Activated effector memory CD4-positive, alpha-beta T cell treated with anti-CD3 and anti-CD28 coated beads, Interleukin-2, amount 50 U/mL, for 16 hours (primary cell): ENCODE data around the gene SOCS4.
"Not testable (repeated sequence)": the region's sequence is repeated elsewhere in the genome, so short reads cannot be mapped to it uniquely, and the experiment has no call there.

Experiments
- DNase-seq: peaks from one replicate; pipeline ENCODE4 v3.0.0-alpha.2; 2020

The SOCS4 gene

DNA sequence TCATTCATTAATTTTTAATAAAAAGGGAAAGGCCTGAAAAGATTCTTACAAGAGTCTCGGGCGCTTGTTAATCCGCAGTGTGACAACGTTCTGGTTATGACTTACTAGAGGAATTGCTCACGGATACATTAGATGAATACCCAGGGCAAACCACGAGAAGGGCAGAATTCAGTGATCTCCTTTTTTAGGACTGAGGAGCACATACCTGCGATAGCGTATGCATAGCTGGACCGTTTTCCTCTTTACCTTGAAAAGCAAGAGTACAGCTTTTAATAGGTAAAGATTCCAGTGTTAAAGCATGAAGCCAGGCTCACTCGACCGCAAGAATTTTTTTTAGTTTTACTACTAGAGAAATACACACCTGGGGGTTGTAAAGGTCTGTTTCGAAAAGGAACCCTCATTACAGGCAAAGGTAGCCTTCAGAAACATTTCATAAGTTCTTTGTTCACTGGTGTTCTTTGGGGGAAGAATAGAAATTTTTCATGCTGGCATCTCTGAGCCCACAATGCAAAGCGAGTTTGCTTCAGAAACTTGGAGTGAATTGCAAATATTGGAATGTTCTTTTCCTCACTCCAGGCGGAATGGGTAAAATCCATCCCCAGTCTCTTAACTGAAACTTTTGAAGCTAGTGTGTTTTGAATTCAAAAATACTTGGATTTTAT, 25.4 kb downstream of the SOCS4 start:
- no peak for DNase-seq

DNA sequence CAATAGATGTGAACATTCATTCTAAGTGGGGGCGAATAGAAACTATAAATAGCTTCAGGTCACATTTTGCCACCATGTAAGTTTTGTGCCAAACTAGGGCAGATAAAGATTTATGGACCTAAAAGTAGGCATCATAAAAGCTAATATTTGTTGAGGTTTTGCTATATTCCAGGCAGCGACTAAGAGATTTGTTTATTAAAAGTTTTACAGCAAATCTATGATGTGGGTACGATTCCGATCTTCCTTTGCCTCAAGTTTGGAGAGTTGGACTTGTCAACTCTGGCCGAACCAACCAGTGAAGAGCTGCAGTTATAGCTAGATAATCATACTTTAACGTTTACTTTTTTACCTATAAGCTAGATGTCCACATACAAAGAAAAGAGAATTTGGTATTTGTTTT, 26.0 kb downstream of the SOCS4 start:
- no peak for DNase-seq

DNA sequence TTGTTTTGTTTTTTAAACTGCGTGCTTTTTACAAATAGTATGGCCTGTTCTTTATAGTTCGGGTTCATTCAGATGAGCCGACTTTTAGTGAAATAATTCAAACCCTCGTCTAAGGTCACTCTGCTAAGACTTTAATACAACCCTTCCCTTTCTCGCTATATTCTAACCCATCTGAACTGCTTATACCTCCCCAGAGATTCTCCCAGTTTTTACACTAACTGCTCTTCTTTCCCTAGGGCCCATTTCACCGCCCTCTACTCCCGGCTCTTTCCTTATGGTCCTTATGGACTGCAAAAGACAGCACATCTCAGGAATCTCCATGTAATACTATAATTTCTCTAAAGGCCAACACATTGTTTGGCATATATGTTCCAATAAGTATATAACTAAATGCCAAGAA, 26.5 kb downstream of the SOCS4 start:
- no peak for DNase-seq

DNA sequence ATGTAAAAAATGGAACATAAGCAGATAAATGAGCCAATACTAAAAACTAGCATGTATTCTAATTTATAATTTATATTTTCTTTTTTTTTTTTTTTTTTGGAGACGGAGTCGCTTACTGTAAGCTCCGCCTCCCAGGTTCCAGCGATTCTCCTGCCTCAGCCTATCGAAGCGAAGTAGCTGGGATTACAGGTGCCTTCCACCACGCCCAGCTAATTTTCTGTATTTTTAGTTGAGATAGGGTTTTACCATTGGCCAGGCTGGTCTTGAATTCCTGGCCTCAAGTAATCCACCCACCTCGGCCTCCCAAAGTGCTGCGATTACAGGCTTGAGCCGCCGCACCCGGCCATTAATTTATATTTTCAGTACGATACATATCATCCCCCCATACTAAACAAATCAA, 27.1 kb downstream of the SOCS4 start:
- no peak for DNase-seq

DNA sequence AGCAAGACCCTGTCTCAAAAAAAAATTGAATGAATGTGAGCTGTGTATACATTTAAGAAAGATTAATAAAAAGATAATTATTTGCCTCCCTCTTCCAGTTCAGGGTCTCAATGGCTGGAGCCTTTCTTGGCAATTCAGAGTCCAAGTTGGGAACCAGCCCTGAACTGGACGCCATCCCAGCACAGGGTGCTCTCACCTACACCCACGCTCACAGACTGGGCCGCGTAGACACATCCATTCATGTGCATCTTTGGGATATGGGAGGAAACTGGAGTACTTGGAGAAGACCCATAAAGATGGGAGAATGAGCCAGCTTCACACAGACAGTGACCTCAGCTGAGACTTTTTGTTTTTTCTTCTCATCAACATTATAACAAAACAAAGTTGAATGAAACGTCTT, 30.9 kb downstream of the SOCS4 start:
- no peak for DNase-seq

DNA sequence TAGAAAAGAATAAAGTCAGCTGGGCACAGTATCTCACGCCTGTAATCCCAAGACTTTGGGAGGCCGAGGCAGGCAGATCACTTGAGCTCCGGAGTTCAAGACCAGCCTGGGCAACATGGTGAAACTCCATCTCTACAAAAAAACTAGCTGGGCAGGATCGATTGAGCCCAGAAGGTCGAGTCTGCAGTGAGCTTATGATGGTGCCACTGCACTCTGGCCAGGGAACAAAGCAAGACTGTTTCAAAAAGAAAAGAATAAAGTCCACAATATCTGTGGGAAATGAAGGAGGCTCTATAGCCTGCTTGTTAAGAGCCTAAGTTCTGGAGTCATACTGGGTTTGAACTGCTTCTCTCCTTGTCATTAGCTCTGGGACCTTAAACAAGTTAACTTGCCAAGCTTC, 32.3 kb downstream of the SOCS4 start:
- no peak for DNase-seq

DNA sequence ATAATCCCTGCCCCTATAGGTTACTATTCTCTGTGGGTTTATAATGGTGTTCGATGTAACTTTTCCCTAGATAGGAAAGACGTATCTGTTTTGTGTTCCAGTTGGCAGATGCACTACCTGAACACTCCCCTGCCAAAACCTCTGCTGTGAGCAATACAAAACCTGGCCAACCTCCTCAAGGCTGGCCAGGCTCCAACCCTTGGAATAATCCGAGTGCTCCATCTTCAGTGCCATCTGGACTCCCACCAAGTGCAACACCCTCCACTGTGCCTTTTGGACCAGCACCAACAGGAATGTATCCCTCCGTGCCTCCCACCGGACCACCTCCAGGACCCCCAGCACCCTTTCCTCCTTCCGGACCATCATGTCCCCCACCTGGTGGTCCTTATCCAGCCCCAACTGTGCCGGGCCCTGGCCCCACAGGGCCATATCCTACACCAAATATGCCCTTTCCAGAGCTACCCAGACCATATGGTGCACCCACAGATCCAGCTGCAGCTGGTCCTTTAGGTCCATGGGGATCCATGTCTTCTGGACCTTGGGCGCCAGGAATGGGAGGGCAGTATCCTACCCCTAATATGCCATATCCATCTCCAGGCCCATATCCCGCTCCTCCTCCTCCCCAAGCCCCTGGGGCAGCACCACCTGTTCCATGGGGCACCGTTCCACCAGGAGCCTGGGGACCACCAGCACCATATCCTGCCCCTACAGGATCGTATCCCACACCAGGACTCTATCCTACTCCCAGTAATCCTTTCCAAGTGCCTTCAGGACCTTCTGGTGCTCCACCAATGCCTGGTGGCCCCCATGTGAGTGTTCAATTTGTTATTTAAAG, 35.7 kb downstream of the SOCS4 start:
- DNase-seq: no peak

DNA sequence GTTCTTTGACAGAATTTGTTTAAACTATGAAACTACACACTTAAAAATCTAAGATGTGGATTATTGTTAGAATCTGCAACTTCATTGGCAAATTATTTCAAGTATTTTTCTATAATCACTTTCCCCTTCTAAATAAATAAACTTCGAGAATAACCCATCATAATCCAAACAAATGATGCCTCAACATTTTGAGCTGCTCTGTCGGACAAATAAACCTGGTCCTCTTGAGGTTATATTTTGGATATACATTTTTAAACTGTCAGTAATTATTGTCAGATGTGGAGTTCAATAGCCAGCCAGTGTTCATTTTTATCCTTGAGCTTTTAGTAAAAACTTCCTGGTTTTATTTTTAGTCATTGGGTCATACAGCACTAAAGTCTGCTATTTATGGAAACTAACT, 37.9 kb downstream of the SOCS4 start:
- not testable (repeated sequence) for DNase-seq

DNA sequence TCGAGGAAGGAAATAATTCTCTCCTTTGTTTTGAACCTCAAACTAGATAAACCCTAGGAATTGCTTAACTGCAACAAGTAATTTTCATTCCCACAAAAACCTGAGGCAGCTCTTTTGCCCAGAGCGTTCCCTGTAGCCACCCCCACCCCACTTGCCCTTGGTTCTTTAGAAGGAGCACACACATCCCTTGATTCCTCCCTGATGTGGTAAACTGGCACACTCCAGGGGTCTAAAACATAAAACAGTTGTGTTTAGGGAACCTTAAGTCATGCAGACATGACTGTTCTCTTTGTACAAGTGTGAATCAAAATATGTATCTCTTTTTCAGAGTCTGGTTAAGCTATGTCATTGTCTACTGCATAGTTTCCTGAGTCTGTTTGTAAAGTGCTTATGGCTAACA, 38.4 kb downstream of the SOCS4 start:
- no peak for DNase-seq

DNA sequence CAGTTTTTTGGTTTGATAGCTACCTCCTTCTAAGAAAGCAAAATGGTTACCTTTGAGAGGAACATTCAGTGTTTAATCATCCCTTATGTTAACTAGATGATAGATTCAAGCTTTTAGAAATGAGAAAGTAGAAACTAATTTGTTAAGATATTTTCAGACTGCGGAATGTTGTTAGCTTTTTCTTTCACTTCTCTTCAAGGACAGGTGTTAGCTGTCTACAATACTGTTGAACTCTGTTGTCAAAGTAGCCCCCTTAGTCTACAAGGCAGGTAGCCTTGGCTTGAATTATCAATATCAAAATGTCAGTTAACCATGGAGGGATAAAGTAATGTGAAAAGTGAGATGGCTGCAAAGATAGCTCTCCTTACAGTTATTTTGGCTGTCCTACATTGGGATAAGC, 39.2 kb downstream of the SOCS4 start:
- no peak for DNase-seq

DNA sequence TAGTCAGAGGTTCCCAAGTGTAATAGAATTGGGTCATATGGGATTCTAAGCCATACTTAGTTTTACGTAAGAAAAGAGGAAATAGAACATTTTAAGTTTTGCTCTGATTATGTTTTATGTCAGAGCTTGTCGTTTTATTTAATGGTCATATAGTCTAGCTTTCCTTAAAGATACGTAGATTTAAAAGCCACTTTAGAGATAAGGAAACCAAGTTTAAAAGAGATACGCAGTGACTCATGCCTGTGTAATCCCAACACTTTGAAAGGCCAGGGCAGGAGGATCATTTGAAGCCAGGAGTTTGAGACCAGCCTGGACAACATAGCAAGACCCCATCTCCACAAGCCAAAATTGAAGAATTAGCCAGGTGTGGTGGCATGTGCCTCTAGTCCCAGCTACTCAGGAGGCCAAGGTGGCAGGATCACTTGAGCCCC, 44.0 kb downstream of the SOCS4 start:
- DNase-seq: no peak

DNA sequence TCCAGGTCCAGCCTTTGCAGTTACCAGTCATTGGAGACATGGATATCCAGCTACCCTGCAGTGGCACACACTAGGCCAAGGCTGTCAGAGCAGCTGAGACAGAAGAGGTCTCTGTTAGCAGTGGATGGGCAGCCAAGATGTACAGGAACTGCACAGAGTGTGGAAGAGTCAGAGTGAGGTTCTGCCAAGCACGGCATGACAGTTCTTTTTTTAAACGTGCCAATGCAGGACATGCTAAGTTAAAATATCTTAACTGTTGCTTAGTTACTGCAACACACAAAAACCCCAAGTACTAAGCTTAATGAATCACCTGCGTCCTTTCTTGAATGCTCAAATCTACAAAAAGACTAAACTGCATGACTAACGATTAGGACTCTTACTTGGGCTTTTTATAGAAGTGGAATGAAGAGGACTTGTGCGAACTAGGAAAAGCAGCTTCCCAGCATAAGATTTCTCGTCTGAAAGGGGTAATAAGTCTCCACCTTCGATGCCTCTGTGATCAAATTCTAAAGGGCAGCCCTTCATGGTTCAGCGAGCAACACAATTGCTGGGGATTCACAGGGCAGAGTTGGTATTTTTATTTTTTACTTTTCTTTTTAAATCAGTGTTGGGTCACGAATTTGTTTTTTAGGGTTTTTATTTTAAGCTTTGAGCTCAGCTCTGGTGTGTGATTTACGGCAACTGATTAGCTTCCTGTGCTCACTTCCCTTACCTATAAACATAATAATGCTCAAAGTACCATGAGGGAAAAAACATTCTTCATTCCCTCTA, 45.0 kb downstream of the SOCS4 start:
- no peak for DNase-seq

DNA sequence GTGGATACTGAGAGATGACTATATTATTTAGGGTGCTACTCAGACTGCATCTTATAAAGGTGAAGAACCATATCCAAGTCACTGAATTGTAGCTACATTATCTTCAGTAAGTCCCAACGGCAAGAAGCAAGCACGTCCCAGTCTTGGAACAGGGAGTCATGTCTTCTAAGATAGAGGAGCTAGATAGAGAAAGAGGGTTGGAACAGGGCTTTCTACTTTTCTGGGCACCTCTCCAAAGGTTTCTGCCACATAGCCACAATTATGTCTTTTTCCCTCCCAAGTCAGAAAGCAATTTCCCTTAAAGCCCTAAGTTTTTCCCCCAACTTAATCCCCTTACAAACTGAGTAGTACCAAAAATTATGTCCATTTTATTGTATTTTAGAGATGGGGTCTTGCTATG, 46.8 kb downstream of the SOCS4 start:
- DNase-seq: no peak

DNA sequence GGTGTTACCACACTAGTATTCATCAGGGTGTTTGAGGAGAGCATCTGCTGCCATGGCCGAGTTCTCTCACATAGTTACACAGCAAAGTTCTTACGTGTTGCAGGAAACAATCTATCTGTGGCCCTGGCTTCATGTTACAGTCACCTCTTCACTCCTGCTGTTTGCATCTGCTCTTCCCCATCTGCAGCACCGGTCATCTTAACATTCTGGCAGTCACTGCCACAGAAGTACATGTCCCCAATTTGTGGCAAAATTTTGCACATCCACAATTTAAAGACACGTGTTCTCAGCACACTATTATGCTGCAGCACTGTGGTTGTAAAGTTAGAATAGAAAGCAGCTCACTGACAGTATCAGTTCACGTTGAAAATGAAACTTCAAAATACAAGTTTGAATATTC, 47.6 kb downstream of the SOCS4 start:
- DNase-seq: no peak

DNA sequence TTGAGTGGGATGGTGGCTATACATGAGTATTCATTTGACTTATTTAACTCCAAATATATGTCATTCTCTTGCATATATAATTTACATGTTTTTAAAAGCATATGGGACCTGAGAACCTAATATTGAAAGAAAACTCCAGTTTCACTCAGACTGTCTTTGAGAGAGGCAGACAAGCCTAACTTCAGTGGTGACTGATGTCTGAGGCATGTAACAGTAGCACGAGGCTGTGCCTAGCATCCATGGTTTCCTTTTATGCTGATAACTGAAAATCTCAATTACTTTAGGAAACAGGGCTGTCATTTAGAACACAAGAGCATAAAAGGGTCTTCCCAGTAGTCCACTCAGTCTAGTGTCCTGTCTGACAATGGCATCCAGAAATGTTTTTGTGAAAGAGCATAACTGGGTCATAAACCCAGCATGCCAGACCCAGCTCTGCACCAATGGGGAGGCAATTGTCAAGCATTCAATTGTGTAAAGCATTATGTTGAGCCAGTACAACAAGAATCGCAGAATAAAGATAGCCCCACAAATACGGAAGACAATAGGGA, 48.7 kb downstream of the SOCS4 start:
- DNase-seq: no peak

DNA sequence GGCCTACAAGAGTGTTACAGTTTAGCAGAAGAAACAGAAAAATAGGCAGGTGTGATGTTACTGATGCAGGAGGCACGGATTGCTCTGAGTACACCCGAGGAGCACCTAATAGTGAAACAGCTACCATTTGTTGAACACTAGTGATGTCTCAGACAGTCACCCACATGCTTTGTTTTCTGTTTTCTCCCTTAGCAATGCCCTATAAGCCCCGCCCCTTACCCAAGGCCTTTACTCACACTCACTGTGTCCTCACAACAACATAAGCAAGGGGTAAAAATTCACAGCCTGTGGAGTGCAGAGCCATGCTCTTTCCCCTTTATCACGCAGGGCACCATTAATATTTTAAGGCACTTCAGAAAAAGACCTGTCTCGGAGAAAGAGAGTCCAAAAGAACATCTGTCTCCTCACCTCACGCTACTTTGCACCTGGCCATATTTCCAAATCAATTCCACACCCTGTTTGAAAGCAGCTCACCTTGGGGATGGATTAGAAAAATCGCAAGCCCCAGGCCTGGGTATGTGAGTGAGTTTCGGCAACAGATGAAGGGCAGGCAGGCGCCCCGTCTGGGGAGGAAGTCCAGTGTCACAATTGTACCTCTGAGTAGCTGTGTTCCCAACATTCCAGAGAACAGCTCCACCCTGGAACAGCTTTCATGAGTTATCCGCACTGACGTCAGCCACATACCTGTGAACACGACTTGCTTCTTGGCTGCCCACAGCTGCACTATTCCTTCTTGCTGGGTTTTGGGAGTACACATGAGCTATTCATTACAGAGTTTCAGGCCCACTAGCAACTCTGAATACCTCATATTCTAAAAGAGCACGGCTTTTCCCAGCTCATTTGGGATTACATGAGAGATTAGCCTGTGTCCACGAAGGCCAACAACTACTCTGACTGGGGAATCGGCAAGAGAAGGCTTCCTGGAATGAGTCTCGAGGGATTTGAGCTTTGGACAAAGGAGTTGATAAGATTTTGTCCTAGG, 50.4 kb downstream of the SOCS4 start:
- no peak for DNase-seq

DNA sequence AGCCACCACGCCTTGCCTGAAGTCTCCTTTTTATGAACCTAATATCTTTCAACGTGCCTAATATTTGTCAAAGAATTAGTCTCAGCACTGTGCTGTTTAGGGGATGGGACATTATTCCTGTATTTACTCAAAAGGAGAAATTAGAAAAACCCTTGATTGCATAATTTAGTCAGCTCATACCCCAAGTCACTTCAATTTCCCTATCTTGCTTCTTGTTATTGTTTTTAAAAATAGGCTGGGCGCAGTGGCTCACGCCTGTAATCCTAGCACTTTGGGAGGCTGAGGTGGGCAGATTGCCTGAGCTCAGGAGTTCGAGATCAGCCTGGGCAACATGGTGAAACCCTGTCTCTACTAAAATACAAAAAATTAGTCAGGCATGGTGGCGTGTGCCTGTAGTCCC, 52.9 kb downstream of the SOCS4 start:
- DNase-seq: not testable (repeated sequence)

DNA sequence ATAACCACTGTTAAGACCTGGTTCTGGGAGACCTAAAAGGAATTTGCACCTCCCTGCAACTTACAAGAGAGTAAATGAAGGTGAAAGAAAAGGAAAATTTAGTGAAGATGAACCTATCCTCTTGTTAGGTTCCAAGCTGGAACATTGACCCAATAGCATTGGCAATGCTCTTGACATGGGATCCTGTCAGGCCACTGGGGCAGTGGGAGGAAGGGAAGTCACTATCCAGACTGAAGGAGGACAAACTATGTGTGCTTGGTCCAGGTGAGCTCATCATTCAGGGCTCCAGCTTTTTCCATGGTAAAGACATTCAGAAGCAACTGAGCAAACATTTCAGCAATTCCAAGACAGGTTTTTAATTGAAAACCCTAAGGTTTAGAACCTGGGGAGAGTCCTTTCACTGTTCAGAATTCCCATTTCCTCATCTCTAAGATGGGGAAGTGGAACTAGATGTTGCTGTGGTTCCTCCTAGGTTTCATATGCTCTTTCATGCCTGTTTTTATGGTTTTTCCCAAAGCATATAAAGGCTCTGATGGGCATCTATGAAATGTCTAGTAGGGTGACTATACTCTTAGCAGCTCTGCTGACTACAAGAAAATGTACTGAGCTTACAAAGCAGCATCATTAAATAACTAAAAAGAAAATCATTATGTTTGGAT, 57.5 kb downstream of the SOCS4 start:
- DNase-seq: no peak

DNA sequence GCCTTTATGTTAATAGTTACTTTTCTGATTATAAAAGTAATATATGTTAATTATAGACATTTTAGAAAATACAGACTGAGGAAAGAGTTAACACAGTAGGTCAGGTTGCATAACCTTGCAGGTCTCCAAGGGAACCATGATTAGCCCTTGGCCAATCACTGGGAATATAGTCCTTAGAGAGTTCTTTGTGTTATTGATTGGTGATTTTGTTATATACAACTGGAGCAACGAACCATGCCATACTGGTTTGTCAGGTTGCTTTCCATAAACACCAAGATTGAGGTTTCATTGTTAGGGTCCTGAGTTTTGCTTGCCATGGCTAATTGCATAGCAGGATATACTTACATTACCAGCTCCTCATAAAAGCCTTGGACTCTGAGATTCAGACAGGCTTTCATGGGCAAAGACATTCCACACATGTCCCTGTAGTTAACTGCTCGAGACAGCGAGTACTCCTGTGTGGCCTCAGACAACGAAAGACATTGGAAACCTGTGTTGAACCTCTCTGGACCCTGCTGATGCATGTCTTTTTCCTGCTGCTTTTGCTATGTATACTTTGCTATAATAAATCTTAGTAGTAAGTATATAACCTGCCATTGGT, 58.1 kb downstream of the SOCS4 start:
- no peak for DNase-seq

DNA sequence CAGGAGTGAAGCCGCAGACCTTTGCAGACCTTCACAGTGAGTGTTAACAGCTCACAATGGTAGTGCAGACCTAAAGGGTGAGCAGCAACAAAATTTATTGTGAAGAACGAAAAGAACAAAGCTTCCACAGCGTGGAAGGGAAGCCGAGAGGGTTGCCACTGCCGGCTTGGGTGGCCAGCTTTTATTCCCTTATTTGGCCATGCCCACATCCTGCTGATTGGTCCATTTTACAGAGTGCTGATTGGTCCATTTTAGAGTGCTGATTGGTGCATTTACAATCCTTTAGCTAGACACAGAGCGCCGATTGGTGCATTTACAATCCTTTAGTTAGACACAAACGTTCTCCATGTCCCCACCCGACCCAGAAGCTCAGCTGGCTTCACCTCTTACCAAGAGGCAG, 59.9 kb downstream of the SOCS4 start:
- DNase-seq: no peak

DNA sequence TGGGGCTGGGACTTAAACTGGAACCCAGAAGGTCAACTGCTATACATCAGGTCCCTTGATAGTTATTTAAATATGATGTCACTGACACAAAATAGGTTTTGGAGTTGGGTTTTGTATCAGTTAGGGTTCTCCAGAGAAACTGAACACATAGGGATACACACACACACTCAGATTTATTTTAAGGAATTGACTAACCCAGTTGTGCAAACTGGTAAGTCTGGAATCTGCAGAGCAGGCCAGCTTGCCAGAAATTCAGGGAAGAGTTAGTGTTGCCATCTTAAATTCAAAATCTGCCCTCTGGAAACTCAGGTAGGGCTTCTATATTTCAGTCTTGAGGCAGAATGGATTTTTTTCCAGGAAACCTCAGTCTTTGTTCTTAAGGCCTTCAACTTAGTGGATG, 61.3 kb downstream of the SOCS4 start:
- DNase-seq: no peak
